Glutamatergic neuron (in vitro differentiated cells): ENCODE data around the gene NRXN3. TPM values are rescaled to one million over a fixed set of nuclear protein-coding genes. Genes with fewer than 3 reads are reported as not detected.

Source experiments
- DNase-seq: peaks from one replicate; pipeline ENCODE4 v3.0.0; 2022
- H3K27ac Mint-ChIP-seq: one replicate; pipeline ENCODE4 v1.8.0; 2020; ENCODE audit warnings: mild to moderate bottlenecking, mixed read lengths, inconsistent platforms; ENCODE audit not compliant: unreplicated experiment
- H3K27me3 Mint-ChIP-seq: one replicate; pipeline ENCODE4 v1.8.0; 2020; ENCODE audit warnings: mild to moderate bottlenecking, moderate library complexity, mixed read lengths, inconsistent platforms; ENCODE audit not compliant: unreplicated experiment
- H3K36me3 Mint-ChIP-seq: one replicate; pipeline ENCODE4 v1.8.0; 2020; ENCODE audit warnings: mild to moderate bottlenecking, mixed read lengths, inconsistent platforms; ENCODE audit not compliant: unreplicated experiment
- H3K4me1 Mint-ChIP-seq: one replicate; pipeline ENCODE4 v1.8.0; 2020; ENCODE audit warnings: mild to moderate bottlenecking, low read depth, mixed read lengths, inconsistent platforms; ENCODE audit not compliant: unreplicated experiment
- H3K4me3 Mint-ChIP-seq: one replicate; pipeline ENCODE4 v1.8.0; 2020; ENCODE audit warnings: mild to moderate bottlenecking, mixed read lengths, inconsistent platforms; ENCODE audit not compliant: unreplicated experiment
- H3K9me3 Mint-ChIP-seq: one replicate; pipeline ENCODE4 v1.8.0; 2020; ENCODE audit warnings: mild to moderate bottlenecking, moderate library complexity, mixed read lengths, inconsistent platforms; ENCODE audit not compliant: unreplicated experiment
- total RNA-seq: library from RNA; stranded (reverse); fragmentation: NEBNext Ultra II Directional; extraction: Animal tissue kit (Norgen Biotek cat#: 25700); gene quantifications from one replicate; pipeline ENCODE4 v1.2.1, GENCODE V29; 2021; ENCODE audit not compliant: unreplicated experiment
- TF ChIP-seq, protein P1 (sequence below): fragments of 200-600 bp; sonication (generic); IDR thresholded peaks from one replicate; pipeline ENCODE4 v1.5.0; 2021; ENCODE audit not compliant: partially characterized antibody, unreplicated experiment

Gene NRXN3
- total RNA-seq, 1 donor from 2014 or later, result 1.2 TPM

- TF ChIP-seq, protein P1, sequence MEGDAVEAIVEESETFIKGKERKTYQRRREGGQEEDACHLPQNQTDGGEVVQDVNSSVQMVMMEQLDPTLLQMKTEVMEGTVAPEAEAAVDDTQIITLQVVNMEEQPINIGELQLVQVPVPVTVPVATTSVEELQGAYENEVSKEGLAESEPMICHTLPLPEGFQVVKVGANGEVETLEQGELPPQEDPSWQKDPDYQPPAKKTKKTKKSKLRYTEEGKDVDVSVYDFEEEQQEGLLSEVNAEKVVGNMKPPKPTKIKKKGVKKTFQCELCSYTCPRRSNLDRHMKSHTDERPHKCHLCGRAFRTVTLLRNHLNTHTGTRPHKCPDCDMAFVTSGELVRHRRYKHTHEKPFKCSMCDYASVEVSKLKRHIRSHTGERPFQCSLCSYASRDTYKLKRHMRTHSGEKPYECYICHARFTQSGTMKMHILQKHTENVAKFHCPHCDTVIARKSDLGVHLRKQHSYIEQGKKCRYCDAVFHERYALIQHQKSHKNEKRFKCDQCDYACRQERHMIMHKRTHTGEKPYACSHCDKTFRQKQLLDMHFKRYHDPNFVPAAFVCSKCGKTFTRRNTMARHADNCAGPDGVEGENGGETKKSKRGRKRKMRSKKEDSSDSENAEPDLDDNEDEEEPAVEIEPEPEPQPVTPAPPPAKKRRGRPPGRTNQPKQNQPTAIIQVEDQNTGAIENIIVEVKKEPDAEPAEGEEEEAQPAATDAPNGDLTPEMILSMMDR, result no peak
- Mint-ChIP-seq H3K36me3 (no peaks in the 10 kb centered on the region), H3K27me3 (peaks cover 2% of the 10 kb centered on the region), H3K9me3 (peaks cover 2% of the 10 kb centered on the region), H3K4me3 (no peak overlapping the region), H3K4me1 (no peaks in the 10 kb centered on the region), H3K27ac (no peak overlapping the region)
- no peak for DNase-seq
Measured at GRCh38 chr14:79331830-79332229, 1161.7 kb downstream of the NRXN3 start.

- Mint-ChIP-seq H3K27me3 (peaks cover 2% of the 10 kb centered on the region), H3K9me3 (no peaks in the 10 kb centered on the region), H3K36me3 (no peaks in the 10 kb centered on the region), H3K4me3 (no peak overlapping the region), H3K4me1 (no peaks in the 10 kb centered on the region), H3K27ac (no peak overlapping the region)
- no peak for DNase-seq
- TF ChIP-seq, protein P1, result no peak
Measured at GRCh38 chr14:79332504-79333197, 1162.5 kb downstream of the NRXN3 start.

DNA sequence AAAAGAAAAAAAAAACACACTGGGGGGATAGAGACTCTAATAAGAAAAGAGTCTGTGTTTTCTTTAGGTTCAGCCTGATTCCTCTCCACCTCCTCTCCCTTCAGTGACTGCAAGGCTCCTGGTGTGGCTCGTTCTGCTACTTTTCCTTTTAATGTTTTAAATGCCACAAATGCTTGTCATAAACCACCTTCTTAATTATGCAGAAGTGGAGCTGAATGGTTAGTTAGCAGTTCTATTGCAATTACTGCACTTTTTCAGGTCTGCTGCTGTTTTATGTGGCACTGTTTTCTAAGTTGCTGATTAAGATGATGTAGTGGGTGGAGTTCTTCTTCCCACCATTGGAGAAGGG, 1163.0 kb downstream of the NRXN3 start:
- Mint-ChIP-seq H3K9me3 (no peaks in the 10 kb centered on the region), H3K4me1 (no peaks in the 10 kb centered on the region), H3K36me3 (no peaks in the 10 kb centered on the region), H3K27me3 (peaks cover 2% of the 10 kb centered on the region), H3K4me3 (no peak overlapping the region), H3K27ac (no peak overlapping the region)
- no peak for DNase-seq
- TF ChIP-seq, protein P1, result no peak

GRCh38 chr14:79334272-79334671, 1164.1 kb downstream of the NRXN3 start:
- no peaks in the 10 kb centered on the region for H3K9me3 Mint-ChIP-seq
- no peak overlapping the region for H3K4me3 Mint-ChIP-seq
- peaks cover 2% of the 10 kb centered on the region for H3K27me3 Mint-ChIP-seq
- H3K36me3 Mint-ChIP-seq, result no peaks in the 10 kb centered on the region
- TF ChIP-seq, protein P1, result no peak
- no peaks in the 10 kb centered on the region for H3K4me1 Mint-ChIP-seq
- DNase-seq, result no peak
- H3K27ac Mint-ChIP-seq, result no peak overlapping the region

DNA sequence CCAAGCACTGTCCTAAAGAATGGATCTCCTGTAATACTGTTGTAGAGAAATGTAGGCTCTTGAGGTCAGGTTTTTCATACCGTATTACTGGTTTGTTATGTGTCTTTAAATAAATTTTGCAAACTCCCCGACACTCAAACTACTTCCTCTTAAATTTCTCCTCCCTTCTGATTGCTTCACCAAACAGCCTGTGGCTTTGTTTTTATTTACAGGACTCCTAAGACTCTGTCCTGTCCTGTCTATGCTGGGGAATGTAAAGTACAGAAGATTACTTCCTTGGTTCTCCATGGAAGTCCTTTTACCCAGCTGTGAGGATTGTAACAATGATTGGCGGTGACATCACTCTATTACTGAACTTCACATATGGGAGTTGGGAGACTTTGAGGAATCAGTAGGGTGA, 1167.6 kb downstream of the NRXN3 start:
- H3K27me3 Mint-ChIP-seq, result peaks cover 2% of the 10 kb centered on the region
- H3K4me1 Mint-ChIP-seq, result no peaks in the 10 kb centered on the region
- no peak overlapping the region for H3K27ac Mint-ChIP-seq
- no peaks in the 10 kb centered on the region for H3K36me3 Mint-ChIP-seq
- no peak for DNase-seq
- TF ChIP-seq, protein P1, result no peak
- H3K9me3 Mint-ChIP-seq, result no peaks in the 10 kb centered on the region
- H3K4me3 Mint-ChIP-seq, result no peak overlapping the region
